CD4-positive, alpha-beta T cell treated with Interleukin-4 for 1 hour (primary cell): ENCODE results near the gene AIF1.

Experiments used
- DNase-seq, 2 donors: peaks; one replicate each; pipeline ENCODE4 v3.0.0-alpha.2; 2020 to 2022

Gene AIF1

GRCh38 chr6:31614684-31615578 lies at the start of gene AIF1:
AIF1 (plus strand) TSS chr6:31615234; CDS start chr6:31615330, 96 bp downstream.
- peak in 1 of 2 donors; percentile 30 for DNase-seq

DNA sequence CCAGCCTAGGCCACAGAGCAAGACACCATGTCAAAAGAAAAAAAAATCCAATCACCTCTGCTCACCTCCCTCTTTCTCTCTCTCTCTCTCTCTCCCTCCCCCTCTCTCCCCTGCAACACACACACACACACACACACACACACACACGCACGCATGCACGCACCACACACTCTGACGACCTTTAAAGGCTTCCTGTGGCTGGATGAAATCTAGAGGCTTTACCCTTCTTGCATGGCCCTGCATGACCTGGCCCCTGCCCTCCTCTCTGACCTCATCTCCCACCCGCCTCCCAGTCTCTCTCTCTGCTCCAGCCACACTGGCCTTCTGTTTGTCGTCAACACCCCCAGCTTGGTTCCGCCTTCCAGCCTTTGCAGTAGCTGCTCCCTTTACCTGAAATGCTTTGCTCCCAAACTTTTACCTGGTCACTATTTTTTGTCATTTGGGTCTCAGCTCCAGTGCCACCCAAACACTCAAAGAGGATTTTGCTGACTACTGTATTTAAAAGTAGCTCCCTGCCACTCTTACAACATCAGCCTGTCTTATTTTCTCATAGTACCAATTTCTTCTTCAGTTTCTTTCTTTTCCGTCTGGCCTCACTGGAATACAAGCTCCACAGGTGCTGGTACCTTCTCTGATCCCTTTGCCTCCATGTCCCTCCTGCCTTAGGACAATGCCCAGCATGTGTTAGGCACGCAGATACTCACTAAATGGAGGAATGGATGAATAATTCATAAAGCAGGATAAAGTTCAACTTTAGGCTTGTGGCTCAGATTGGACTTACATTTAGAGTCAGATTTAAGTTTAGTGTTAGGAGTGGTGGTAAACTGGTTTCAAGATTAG lies 47.3 kb upstream of the AIF1 start:
- peak; percentile 46 to 58 for DNase-seq

DNA sequence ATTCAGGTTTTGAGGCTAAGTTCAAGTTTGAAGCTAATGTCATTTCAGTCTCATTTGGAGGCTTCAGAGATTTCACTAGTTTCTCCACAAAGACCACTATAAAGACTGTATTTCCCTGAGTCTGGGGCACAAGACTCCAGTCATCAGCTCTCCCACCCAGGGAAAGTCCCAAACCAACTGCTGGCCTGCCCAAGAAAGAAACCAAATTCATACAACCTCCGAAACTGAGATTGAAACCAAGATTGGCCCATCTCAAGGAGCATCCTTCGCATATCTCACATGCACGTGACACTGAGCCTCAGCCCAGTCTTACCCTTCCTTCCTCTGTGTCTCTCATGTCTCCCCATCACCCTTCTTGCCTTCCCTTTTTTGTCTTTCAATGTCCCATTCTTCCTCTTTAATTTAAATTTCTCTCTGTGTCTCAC lies 46.5 kb upstream of the AIF1 start:
- DNase-seq = peak; percentile 81 to 89

- DNase-seq = no peak
Observed at GRCh38 chr6:31569861-31570536, 45.0 kb upstream of the AIF1 start.

DNA sequence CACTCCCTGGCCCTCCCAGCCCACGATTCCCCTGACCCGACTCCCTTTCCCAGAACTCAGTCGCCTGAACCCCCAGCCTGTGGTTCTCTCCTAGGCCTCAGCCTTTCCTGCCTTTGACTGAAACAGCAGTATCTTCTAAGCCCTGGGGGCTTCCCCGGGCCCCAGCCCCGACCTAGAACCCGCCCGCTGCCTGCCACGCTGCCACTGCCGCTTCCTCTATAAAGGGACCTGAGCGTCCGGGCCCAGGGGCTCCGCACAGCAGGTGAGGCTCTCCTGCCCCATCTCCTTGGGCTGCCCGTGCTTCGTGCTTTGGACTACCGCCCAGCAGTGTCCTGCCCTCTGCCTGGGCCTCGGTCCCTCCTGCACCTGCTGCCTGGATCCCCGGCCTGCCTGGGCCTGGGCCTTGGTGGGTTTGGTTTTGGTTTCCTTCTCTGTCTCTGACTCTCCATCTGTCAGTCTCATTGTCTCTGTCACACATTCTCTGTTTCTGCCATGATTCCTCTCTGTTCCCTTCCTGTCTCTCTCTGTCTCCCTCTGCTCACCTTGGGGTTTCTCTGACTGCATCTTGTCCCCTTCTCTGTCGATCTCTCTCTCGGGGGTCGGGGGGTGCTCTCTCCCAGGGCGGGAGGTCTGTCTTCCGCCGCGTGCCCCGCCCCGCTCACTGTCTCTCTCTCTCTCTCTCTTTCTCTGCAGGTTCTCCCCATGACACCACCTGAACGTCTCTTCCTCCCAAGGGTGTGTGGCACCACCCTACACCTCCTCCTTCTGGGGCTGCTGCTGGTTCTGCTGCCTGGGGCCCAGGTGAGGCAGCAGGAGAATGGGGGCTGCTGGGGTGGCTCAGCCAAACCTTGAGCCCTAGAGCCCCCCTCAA lies 42.8 kb upstream of the AIF1 start, which contains the start of gene LTA:
Gene LTA (plus strand): TSS at position 249 of the 871 bp plus-strand sequence. CDS start 454 bp downstream, at position 703.
- peak; percentile 79 to 82 for DNase-seq

DNA sequence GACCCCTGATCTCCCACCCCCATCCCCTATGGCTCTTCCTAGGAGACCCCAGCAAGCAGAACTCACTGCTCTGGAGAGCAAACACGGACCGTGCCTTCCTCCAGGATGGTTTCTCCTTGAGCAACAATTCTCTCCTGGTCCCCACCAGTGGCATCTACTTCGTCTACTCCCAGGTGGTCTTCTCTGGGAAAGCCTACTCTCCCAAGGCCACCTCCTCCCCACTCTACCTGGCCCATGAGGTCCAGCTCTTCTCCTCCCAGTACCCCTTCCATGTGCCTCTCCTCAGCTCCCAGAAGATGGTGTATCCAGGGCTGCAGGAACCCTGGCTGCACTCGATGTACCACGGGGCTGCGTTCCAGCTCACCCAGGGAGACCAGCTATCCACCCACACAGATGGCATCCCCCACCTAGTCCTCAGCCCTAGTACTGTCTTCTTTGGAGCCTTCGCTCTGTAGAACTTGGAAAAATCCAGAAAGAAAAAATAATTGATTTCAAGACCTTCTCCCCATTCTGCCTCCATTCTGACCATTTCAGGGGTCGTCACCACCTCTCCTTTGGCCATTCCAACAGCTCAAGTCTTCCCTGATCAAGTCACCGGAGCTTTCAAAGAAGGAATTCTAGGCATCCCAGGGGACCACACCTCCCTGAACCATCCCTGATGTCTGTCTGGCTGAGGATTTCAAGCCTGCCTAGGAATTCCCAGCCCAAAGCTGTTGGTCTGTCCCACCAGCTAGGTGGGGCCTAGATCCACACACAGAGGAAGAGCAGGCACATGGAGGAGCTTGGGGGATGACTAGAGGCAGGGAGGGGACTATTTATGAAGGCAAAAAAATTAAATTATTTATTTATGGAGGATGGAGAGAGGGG lies 41.6 kb upstream of the AIF1 start:
- no peak for DNase-seq

DNA sequence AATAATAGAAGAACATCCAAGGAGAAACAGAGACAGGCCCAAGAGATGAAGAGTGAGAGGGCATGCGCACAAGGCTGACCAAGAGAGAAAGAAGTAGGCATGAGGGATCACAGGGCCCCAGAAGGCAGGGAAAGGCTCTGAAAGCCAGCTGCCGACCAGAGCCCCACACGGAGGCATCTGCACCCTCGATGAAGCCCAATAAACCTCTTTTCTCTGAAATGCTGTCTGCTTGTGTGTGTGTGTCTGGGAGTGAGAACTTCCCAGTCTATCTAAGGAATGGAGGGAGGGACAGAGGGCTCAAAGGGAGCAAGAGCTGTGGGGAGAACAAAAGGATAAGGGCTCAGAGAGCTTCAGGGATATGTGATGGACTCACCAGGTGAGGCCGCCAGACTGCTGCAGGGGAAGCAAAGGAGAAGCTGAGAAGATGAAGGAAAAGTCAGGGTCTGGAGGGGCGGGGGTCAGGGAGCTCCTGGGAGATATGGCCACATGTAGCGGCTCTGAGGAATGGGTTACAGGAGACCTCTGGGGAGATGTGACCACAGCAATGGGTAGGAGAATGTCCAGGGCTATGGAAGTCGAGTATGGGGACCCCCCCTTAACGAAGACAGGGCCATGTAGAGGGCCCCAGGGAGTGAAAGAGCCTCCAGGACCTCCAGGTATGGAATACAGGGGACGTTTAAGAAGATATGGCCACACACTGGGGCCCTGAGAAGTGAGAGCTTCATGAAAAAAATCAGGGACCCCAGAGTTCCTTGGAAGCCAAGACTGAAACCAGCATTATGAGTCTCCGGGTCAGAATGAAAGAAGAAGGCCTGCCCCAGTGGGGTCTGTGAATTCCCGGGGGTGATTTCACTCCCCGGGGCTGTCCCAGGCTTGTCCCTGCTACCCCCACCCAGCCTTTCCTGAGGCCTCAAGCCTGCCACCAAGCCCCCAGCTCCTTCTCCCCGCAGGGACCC lies 40.6 kb upstream of the AIF1 start:
- peak in 1 of 2 donors; percentile 34 for DNase-seq

DNA sequence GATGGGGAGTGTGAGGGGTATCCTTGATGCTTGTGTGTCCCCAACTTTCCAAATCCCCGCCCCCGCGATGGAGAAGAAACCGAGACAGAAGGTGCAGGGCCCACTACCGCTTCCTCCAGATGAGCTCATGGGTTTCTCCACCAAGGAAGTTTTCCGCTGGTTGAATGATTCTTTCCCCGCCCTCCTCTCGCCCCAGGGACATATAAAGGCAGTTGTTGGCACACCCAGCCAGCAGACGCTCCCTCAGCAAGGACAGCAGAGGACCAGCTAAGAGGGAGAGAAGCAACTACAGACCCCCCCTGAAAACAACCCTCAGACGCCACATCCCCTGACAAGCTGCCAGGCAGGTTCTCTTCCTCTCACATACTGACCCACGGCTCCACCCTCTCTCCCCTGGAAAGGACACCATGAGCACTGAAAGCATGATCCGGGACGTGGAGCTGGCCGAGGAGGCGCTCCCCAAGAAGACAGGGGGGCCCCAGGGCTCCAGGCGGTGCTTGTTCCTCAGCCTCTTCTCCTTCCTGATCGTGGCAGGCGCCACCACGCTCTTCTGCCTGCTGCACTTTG lies 39.6 kb upstream of the AIF1 start, which contains the start of gene TNF:
Gene TNF (plus strand): TSS at position 231 of the 567 bp plus-strand sequence. CDS start 177 bp downstream, at position 408.
- peak; percentile 90 to 93 for DNase-seq

GRCh38 chr6:31575952-31576685 lies 38.9 kb upstream of the AIF1 start:
- DNase-seq = peak in 1 of 2 donors; percentile 31

DNA sequence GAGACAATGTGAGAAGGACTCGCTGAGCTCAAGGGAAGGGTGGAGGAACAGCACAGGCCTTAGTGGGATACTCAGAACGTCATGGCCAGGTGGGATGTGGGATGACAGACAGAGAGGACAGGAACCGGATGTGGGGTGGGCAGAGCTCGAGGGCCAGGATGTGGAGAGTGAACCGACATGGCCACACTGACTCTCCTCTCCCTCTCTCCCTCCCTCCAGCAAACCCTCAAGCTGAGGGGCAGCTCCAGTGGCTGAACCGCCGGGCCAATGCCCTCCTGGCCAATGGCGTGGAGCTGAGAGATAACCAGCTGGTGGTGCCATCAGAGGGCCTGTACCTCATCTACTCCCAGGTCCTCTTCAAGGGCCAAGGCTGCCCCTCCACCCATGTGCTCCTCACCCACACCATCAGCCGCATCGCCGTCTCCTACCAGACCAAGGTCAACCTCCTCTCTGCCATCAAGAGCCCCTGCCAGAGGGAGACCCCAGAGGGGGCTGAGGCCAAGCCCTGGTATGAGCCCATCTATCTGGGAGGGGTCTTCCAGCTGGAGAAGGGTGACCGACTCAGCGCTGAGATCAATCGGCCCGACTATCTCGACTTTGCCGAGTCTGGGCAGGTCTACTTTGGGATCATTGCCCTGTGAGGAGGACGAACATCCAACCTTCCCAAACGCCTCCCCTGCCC lies 38.0 kb upstream of the AIF1 start:
- DNase-seq = peak; percentile 53 to 69

- DNase-seq = peak in 1 of 2 donors; percentile 16
Observed at GRCh38 chr6:31577579-31577966, 37.5 kb upstream of the AIF1 start.

DNA sequence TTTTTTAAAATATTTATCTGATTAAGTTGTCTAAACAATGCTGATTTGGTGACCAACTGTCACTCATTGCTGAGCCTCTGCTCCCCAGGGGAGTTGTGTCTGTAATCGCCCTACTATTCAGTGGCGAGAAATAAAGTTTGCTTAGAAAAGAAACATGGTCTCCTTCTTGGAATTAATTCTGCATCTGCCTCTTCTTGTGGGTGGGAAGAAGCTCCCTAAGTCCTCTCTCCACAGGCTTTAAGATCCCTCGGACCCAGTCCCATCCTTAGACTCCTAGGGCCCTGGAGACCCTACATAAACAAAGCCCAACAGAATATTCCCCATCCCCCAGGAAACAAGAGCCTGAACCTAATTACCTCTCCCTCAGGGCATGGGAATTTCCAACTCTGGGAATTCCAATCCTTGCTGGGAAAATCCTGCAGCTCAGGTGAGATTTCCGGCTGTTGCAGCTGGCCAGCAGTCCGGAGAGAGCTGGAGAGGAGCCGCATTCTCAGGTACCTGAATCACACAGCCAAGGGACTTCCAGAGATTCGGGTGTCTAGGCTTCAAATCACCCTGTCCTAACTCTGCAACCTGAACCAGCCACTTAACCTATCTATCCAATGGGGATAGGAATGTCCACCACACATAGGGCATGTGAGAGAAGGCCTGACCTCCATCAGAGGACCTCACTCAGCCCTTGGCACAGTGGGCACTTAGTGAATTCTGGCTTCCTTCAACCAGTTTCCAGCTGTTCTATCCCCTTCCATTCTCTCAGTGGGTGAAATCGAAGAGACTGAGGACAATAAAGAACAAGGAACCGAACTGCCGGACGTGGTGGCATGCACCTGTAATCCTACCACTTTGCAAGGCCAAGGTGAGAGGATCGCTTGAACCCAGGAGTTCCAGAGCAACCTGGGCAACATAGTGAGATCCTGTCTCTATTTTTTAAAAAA lies 36.6 kb upstream of the AIF1 start:
- peak in 1 of 2 donors; percentile 36 for DNase-seq

DNA sequence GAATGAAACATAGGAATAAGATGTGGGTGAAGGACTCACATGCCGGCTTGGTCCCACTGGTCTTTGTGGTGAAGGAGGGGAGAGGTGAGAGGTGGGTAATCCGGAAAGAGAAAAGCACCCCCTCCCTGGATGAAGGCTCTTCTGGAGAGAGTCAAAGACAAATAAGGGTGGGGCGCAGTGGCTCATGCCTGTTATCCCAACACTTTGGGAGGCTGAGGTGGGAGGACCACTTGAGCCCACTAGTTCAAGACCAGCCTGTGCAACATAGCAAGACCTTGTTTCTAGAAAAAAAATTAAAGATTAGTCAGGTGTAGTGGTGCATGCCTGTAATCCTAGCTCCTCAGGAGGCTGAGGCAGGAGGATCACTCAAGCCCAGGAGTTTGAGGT lies 35.9 kb upstream of the AIF1 start:
- DNase-seq = peak in 1 of 2 donors; percentile 29

GRCh38 chr6:31579546-31580437 lies 35.2 kb upstream of the AIF1 start:
- peak in 1 of 2 donors; percentile 39 for DNase-seq

DNA sequence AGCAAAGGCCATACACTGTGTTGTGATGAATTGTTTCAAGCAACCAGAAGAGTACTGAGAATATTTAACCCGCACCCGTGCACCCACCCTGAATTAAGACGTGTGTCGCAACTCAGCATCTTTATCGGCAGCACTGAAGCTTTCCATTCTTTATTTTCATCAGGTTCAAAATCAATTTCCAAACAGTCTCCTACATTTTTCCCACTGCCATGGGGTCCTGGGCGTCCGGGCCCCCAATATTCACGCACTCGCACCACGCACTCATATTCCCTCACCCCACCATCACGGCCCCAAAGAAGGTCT lies 34.6 kb upstream of the AIF1 start:
- DNase-seq = no peak
